K562 (cell line): ENCODE results near the gene TRRAP. TPM values are rescaled to one million over a fixed set of nuclear protein-coding genes. Genes with fewer than 3 reads are reported as not detected.

Experiments used
- ATAC-seq: fragments of 200-7000 bp; cut with Tn5 transposase; 3 replicates; pipeline ENCODE4 v1.9.1; 2020; ENCODE audit warnings: moderate library complexity
- BruUV-seq: library from RNA; stranded (reverse); fragments of 400-500 nt; replicated peaks from 2 replicates; lab custom pipeline; 2021; lab: Mats Ljungman, UMichigan
- CTCF ChIA-PET: fragments of 300-600 bp; formaldehyde crosslinking; extraction: SDS; loops from one replicate; lab custom pipeline; 2021; ENCODE audit warnings: low intra/inter-chr PET ratio; lab: Yijun Ruan, JAX
- POLR2A ChIA-PET: fragments of 300-600, 350-650 bp; sonication (Branson Sonifier 250); formaldehyde crosslinking; extraction: SDS; loops from one replicate; lab custom pipeline; 2021; ENCODE audit warnings: antibody characterized with exemption, inconsistent platforms; lab: Yijun Ruan, JAX
- DNase-seq, 4 experiments: peaks; one replicate each; pipeline versions ENCODE4 v3.0.0 to v3.0.0-alpha.2; 2011 to 2018; ENCODE audit warnings: low spot score in 3 of 4, mixed read lengths in 3 of 4; ENCODE audit errors: extremely low read depth in 1 of 4
- FAIRE-seq: peaks from 2 replicates; lab custom pipeline; 2011; peaks lifted over from hg19 to GRCh38; lab: Jason Lieb, UNC
- H2AFZ ChIP-seq: 2 replicates; pipeline ENCODE4 v1.6.0; 2011; ENCODE audit warnings: low read depth, low read length, control low read depth, inconsistent platforms
- H3K27ac ChIP-seq: fragments of 200-600 bp; 3 replicates; pipeline ENCODE4 v1.8.0; 2011; ENCODE audit warnings: low read depth, mild to moderate bottlenecking, control low read depth, inconsistent platforms, low read length, moderate library complexity, mixed read lengths; ENCODE audit errors: extremely low read depth
- H3K27me3 ChIP-seq, 2 experiments: fragments of 300-600 bp in 1 of 2; 2 replicates in 1 of 2; 3 replicates in 1 of 2; pipeline versions ENCODE4 v1.6.0 to v1.8.0; 2011; ENCODE audit warnings: inconsistent platforms in 2 of 2, low read length in 2 of 2, mild to moderate bottlenecking in 1 of 2, mixed read lengths in 1 of 2, moderate library complexity in 1 of 2; ENCODE audit not compliant: control insufficient read depth in 2 of 2, insufficient read depth in 2 of 2
- H3K36me3 ChIP-seq: fragments of 300-600 bp; 3 replicates; pipeline ENCODE4 v1.8.0; 2011; ENCODE audit warnings: mild to moderate bottlenecking, low read length, inconsistent platforms; ENCODE audit not compliant: control insufficient read depth, insufficient read depth
- H3K4me1 ChIP-seq, 2 experiments: fragments of 200-600 bp in 1 of 2; replicated peaks in 1 of 2; 2 replicates in 1 of 2; 3 replicates in 1 of 2; pipeline versions ENCODE4 v1.5.1 to v1.8.0; 2011; ENCODE audit warnings: inconsistent platforms in 2 of 2, low read length in 2 of 2, mild to moderate bottlenecking in 1 of 2, mixed read lengths in 1 of 2, moderate library complexity in 1 of 2; ENCODE audit not compliant: control insufficient read depth in 2 of 2, insufficient read depth in 2 of 2
- H3K4me2 ChIP-seq: 2 replicates; pipeline ENCODE4 v1.6.1; 2011; ENCODE audit warnings: low read length, control low read depth, inconsistent platforms, mixed read lengths; ENCODE audit not compliant: insufficient read depth
- H3K4me3 ChIP-seq: fragments of 200-600 bp; sonication (generic), shearing (Covaris generic); 2 replicates; pipeline ENCODE4 v1.5.1; 2016; ENCODE audit warnings: control low read depth, inconsistent platforms
- H3K79me2 ChIP-seq: fragments of 200-600 bp; 3 replicates; pipeline ENCODE4 v1.8.0; 2011; ENCODE audit warnings: low read length, inconsistent platforms; ENCODE audit not compliant: control insufficient read depth, insufficient read depth
- H3K9ac ChIP-seq, 2 experiments: 2 replicates each; pipeline versions ENCODE4 v1.6.0 to v1.6.1; 2011; ENCODE audit warnings: low read depth in 2 of 2, low read length in 2 of 2, control low read depth in 1 of 2, inconsistent platforms in 1 of 2, mild to moderate bottlenecking in 1 of 2, mixed read lengths in 1 of 2; ENCODE audit not compliant: insufficient read depth in 1 of 2
- H3K9me1 ChIP-seq: one replicate; pipeline ENCODE4 v1.6.0; 2011; ENCODE audit warnings: inconsistent platforms, mild to moderate bottlenecking, low read length, moderate library complexity; ENCODE audit not compliant: control insufficient read depth, insufficient read depth
- H3K9me3 ChIP-seq: replicated peaks from 2 replicates; pipeline ENCODE4 v1.5.1; 2011; ENCODE audit warnings: low read depth, low read length, inconsistent platforms; ENCODE audit not compliant: control insufficient read depth, insufficient read depth
- H4K20me1 ChIP-seq: replicated peaks from 2 replicates; pipeline ENCODE4 v1.6.1; 2011; ENCODE audit warnings: low read length, inconsistent platforms, mixed read lengths; ENCODE audit not compliant: control insufficient read depth, insufficient read depth
- CBFA2T2 ChIP-seq: fragments of 450-650 bp; conservative IDR thresholded peaks from 2 replicates; pipeline ENCODE4 v1.6.1; 2017; ENCODE audit warnings: mild to moderate bottlenecking
- CC2D1A ChIP-seq: fragments of 450-650 bp; IDR thresholded peaks from 2 replicates; pipeline ENCODE4 v1.6.1; 2017; ENCODE audit warnings: mild to moderate bottlenecking
- FOXA1 ChIP-seq: fragments of 450-650 bp; IDR thresholded peaks from 2 replicates; pipeline ENCODE4 v1.6.1; 2016; ENCODE audit warnings: mild to moderate bottlenecking, borderline replicate concordance
- JUNB ChIP-seq: fragments of 450-650 bp; formaldehyde crosslinking; conservative IDR thresholded peaks from 2 replicates; pipeline ENCODE4 v1.4.0; 2020; ENCODE audit warnings: mild to moderate bottlenecking
- MCM7 ChIP-seq, 2 experiments: fragments of 450-650 bp; IDR thresholded peaks; 2 replicates each; pipeline ENCODE4 v1.6.1; 2016 to 2018
- NUFIP1 ChIP-seq: fragments of 450-650 bp; IDR thresholded peaks from 2 replicates; pipeline ENCODE4 v1.6.1; 2018; ENCODE audit not compliant: partially characterized antibody
- PCBP2 ChIP-seq: fragments of 200-400 bp; formaldehyde crosslinking; IDR thresholded peaks from 2 replicates; pipeline ENCODE4 v1.6.1; 2018; ENCODE audit warnings: low read length, low read depth, mild to moderate bottlenecking, moderate library complexity; ENCODE audit not compliant: poor library complexity, severe bottlenecking
- SMARCC2 ChIP-seq: fragments of 450-650 bp; IDR thresholded peaks from 2 replicates; pipeline ENCODE4 v1.6.1; 2017; ENCODE audit warnings: antibody characterized with exemption, moderate library complexity, mild to moderate bottlenecking, low read depth
- SRSF1 ChIP-seq: fragments of 200-400 bp; formaldehyde crosslinking; IDR thresholded peaks from 2 replicates; pipeline ENCODE4 v1.6.1; 2017; ENCODE audit warnings: mild to moderate bottlenecking, low read depth, low read length, moderate library complexity
- STAT5A ChIP-seq: IDR thresholded peaks from 2 replicates; pipeline ENCODE4 v1.6.1; 2012; ENCODE audit warnings: low read length, inconsistent platforms, borderline replicate concordance
- TEAD2 ChIP-seq: fragments of 450-650 bp; IDR thresholded peaks from 2 replicates; pipeline ENCODE4 v1.6.1; 2016; ENCODE audit warnings: missing genetic modification characterization, control low read depth, missing compliant biosample characterization
- THRAP3 ChIP-seq: fragments of 450-650 bp; IDR thresholded peaks from 2 replicates; pipeline ENCODE4 v1.6.1; 2016; ENCODE audit warnings: mild to moderate bottlenecking, inconsistent platforms, borderline replicate concordance
- XRCC4 ChIP-seq: IDR thresholded peaks from one replicate; pipeline ENCODE4 v1.6.1; 2011; ENCODE audit not compliant: insufficient read depth, insufficient read length; ENCODE audit errors: extremely low read depth
- ZKSCAN3 ChIP-seq: fragments of 250-450 bp; sonication (Bioruptor Pico); IDR thresholded peaks from 2 replicates; pipeline ENCODE4 v1.4.0; 2020
- ZNF253 ChIP-seq: fragments of 250-450 bp; sonication (Bioruptor Pico); conservative IDR thresholded peaks from 2 replicates; pipeline ENCODE4 v1.6.1; 2021; ENCODE audit warnings: mild to moderate bottlenecking
- ZNF830 ChIP-seq: fragments of 250-450 bp; sonication (Bioruptor Pico); IDR thresholded peaks from 2 replicates; pipeline ENCODE4 v1.5.0; 2021; ENCODE audit warnings: mild to moderate bottlenecking
- WGBS: fragments of 100-300 bp; shearing (Covaris generic); methylation state at CpG from one replicate; pipeline ENCODE4 v1.1.6; 2016; ENCODE audit warnings: low coverage, mixed read lengths; ENCODE audit not compliant: insufficient coverage; ENCODE audit errors: missing lambda C conversion rate; 5-methylcytosine and 5-hydroxymethylcytosine counted together
- in situ Hi-C: fragments of 300-500 bp; cut with MboI; formaldehyde crosslinking; loops from 4 replicates; pipeline ENCODE4 v1.15.0; 2018; ENCODE audit warnings: inconsistent platforms, mixed read lengths
- intact Hi-C: fragments of 100-400 bp; cut with micrococcal nuclease; formaldehyde crosslinking; loops from 2 replicates; pipeline ENCODE4 v1.14.2; 2022
- polyA plus RNA-seq, 8 experiments: library from polyadenylated mRNA; depleted of rRNA in 4 of 8; stranded (reverse) in 5 of 8; unstranded in 3 of 8; fragments of >200 nt; fragmentation: Nextera tagmentation in 2 of 8; fragmentation: Illumina TruSeq in 1 of 8; extraction: Ambion mirVana in 2 of 8; extraction: Trizol in 1 of 8; gene quantifications; 2 replicates each; pipeline versions ENCODE4 v1.2.1 to v1.2.3, GENCODE V29; 2011 to 2014; ENCODE audit warnings: inconsistent platforms in 1 of 8, missing spikeins in 1 of 8
- total RNA-seq, 7 experiments: library from RNA; depleted of rRNA in 6 of 7; stranded (reverse); fragments of >200 nt in 6 of 7; fragmentation: Illumina TruSeq in 2 of 7; extraction: Trizol in 2 of 7; gene quantifications; 2 replicates each; pipeline versions ENCODE4 v1.2.1 to v1.2.3, GENCODE V29; 2011 to 2021; ENCODE audit warnings: low replicate concordance in 1 of 7
- TF ChIP-seq, protein P1 (sequence below): fragments of 250-450 bp; sonication (Bioruptor Pico); IDR thresholded peaks from 2 replicates; pipeline ENCODE4 v1.4.0; 2020
- TF ChIP-seq, protein P2 (sequence below): sonication (generic); formaldehyde crosslinking; IDR thresholded peaks from 2 replicates; pipeline ENCODE4 v1.8.0; 2022; ENCODE audit warnings: mild to moderate bottlenecking, missing genetic modification reagents, borderline replicate concordance

TRRAP gene
- total and polyA plus RNA-seq, 9 of the 15 experiments (the other 6 are each of a cell fraction or from before 2014, with no cell fraction given) = 1.3 to 47.2 (median 9.7) TPM

DNA sequence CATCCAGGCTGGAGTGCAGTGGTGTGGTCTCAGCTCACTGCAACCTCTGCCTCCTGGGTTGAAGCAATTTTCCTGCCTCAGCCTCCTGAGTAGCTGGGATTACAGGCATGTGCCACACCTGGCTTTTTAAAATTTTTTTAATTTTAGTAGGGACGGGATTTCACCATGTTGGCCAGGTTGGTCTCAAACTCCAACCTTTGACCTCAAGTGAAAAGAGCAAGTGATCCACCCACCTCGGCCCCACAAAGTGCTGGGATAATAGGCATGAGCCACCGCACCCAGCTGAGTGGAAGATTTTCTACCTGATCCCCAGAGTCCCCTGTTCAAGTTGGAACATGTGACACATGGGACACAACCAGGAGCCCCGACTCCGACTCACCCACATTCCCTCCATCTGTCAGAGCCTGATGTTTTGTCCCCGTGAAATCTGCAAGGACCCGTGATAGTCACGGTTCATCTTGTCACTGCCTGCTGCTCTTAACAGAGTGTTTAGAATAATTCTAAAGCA is 161.1 kb downstream of the TRRAP start:
- in situ Hi-C loops (no loop called here), intact Hi-C loops (no loop called here)
- CTCF ChIA-PET = interaction anchor here (3.2 kb wide), 1 partner anchor 274 kb away, joined by 56 read pairs; no protein-coding TSS in a partner anchor
- Histone ChIP-seq H3K9ac (no peak overlapping the region), H4K20me1 (peaks cover 10% of the 10 kb centered on the region; the same call in 1 of the 2 replicates), H3K27ac (no peak overlapping the region), H3K4me2 (no peak overlapping the region), H2AFZ (no peak overlapping the region), H3K36me3 (peaks cover 91% of the 10 kb centered on the region), H3K4me1 (no peaks in the 10 kb centered on the region; a peak in 3 of 5 replicates), H3K9me1 (peaks cover 3% of the 10 kb centered on the region), H3K4me3 (no peak overlapping the region), H3K9me3 (no peaks in the 10 kb centered on the region), H3K27me3 (no peaks in the 10 kb centered on the region), H3K79me2 (no peaks in the 10 kb centered on the region)
- DNase-seq (no peak), FAIRE-seq (no peak), ATAC-seq (no peak)
- 93% methylated on average over 8 of the region's 8 CpGs for WGBS
- TF ChIP-seq FOXA1 (no peak), TEAD2 (tag) (no peak), CBFA2T2 (no peak), SRSF1 (no peak), PCBP2 (no peak), THRAP3 (no peak), MCM7 (IDR thresholded peaks at IDR 0.05) (no peak), CC2D1A (no peak), XRCC4 (no peak), NUFIP1 (no peak), STAT5A (no peak), ZNF253 (no peak), ZKSCAN3 (no peak), JUNB (no peak), SMARCC2 (no peak), ZNF830 (CRISPR knock-in tag) (no peak)
- TF ChIP-seq, protein P1, sequence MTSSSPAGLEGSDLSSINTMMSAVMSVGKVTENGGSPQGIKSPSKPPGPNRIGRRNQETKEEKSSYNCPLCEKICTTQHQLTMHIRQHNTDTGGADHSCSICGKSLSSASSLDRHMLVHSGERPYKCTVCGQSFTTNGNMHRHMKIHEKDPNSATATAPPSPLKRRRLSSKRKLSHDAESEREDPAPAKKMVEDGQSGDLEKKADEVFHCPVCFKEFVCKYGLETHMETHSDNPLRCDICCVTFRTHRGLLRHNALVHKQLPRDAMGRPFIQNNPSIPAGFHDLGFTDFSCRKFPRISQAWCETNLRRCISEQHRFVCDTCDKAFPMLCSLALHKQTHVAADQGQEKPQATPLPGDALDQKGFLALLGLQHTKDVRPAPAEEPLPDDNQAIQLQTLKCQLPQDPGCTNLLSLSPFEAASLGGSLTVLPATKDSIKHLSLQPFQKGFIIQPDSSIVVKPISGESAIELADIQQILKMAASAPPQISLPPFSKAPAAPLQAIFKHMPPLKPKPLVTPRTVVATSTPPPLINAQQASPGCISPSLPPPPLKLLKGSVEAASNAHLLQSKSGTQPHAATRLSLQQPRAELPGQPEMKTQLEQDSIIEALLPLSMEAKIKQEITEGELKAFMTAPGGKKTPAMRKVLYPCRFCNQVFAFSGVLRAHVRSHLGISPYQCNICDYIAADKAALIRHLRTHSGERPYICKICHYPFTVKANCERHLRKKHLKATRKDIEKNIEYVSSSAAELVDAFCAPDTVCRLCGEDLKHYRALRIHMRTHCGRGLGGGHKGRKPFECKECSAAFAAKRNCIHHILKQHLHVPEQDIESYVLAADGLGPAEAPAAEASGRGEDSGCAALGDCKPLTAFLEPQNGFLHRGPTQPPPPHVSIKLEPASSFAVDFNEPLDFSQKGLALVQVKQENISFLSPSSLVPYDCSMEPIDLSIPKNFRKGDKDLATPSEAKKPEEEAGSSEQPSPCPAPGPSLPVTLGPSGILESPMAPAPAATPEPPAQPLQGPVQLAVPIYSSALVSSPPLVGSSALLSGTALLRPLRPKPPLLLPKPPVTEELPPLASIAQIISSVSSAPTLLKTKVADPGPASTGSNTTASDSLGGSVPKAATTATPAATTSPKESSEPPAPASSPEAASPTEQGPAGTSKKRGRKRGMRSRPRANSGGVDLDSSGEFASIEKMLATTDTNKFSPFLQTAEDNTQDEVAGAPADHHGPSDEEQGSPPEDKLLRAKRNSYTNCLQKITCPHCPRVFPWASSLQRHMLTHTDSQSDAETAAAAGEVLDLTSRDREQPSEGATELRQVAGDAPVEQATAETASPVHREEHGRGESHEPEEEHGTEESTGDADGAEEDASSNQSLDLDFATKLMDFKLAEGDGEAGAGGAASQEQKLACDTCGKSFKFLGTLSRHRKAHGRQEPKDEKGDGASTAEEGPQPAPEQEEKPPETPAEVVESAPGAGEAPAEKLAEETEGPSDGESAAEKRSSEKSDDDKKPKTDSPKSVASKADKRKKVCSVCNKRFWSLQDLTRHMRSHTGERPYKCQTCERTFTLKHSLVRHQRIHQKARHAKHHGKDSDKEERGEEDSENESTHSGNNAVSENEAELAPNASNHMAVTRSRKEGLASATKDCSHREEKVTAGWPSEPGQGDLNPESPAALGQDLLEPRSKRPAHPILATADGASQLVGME (CRISPR knock-in tag) = no peak
- TF ChIP-seq, protein P2, sequence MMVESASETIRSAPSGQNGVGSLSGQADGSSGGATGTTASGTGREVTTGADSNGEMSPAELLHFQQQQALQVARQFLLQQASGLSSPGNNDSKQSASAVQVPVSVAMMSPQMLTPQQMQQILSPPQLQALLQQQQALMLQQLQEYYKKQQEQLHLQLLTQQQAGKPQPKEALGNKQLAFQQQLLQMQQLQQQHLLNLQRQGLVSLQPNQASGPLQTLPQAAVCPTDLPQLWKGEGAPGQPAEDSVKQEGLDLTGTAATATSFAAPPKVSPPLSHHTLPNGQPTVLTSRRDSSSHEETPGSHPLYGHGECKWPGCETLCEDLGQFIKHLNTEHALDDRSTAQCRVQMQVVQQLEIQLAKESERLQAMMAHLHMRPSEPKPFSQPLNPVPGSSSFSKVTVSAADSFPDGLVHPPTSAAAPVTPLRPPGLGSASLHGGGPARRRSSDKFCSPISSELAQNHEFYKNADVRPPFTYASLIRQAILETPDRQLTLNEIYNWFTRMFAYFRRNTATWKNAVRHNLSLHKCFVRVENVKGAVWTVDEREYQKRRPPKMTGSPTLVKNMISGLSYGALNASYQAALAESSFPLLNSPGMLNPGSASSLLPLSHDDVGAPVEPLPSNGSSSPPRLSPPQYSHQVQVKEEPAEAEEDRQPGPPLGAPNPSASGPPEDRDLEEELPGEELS (CRISPR knock-in tag) = no peak
- BruUV-seq = no TSS peak
- POLR2A ChIA-PET = interaction anchor here (0.6 kb wide), 1 partner anchor 186 kb away, joined by 4 read pairs; no protein-coding TSS in a partner anchor
